Liver (tissue), 9 donors: ENCODE data around the gene STK24. TPM values are rescaled to one million over a fixed set of nuclear protein-coding genes. Genes with fewer than 3 reads are reported as not detected.

ENCODE experiments used
- DNase-seq: peaks from one replicate; pipeline ENCODE4 v3.0.0-alpha.2; 2017; ENCODE audit warnings: low spot score
- H3K27ac ChIP-seq, 2 donors: one replicate each; pipeline ENCODE4 v1.7.0; 2013; ENCODE audit warnings: inconsistent platforms in 2 of 2, low read length in 2 of 2, control low read depth in 1 of 2, low read depth in 1 of 2, mild to moderate bottlenecking in 1 of 2
- H3K27me3 ChIP-seq, 4 donors: one replicate each; pipeline versions ENCODE4 v1.6.1 to v1.7.0; 2013; ENCODE audit warnings: low read length in 3 of 4, inconsistent platforms in 1 of 4, mild to moderate bottlenecking in 1 of 4, moderate library complexity in 1 of 4; ENCODE audit not compliant: control insufficient read depth in 4 of 4, insufficient read depth in 4 of 4
- H3K36me3 ChIP-seq, 4 donors: one replicate each; pipeline versions ENCODE4 v1.6.1 to v1.7.0; 2013; ENCODE audit warnings: low read length in 3 of 4, mild to moderate bottlenecking in 3 of 4, low read depth in 1 of 4, moderate library complexity in 1 of 4; ENCODE audit not compliant: control insufficient read depth in 4 of 4, insufficient read depth in 3 of 4
- H3K4me1 ChIP-seq, 4 donors: one replicate each; pipeline versions ENCODE4 v1.6.1 to v1.7.0; 2013; ENCODE audit warnings: low read length in 3 of 4, mild to moderate bottlenecking in 3 of 4, moderate library complexity in 1 of 4; ENCODE audit not compliant: control insufficient read depth in 4 of 4, insufficient read depth in 4 of 4
- H3K4me3 ChIP-seq, 3 donors: one replicate each; pipeline versions ENCODE4 v1.6.1 to v1.7.0; 2013; ENCODE audit warnings: low read length in 3 of 3, control low read depth in 1 of 3, low read depth in 1 of 3, mild to moderate bottlenecking in 1 of 3
- H3K9ac ChIP-seq, 2 donors: one replicate each; pipeline ENCODE4 v1.7.0; 2013; ENCODE audit warnings: low read length in 2 of 2, mild to moderate bottlenecking in 2 of 2, moderate library complexity in 2 of 2, control low read depth in 1 of 2, low read depth in 1 of 2
- H3K9me3 ChIP-seq, 4 donors: one replicate each; pipeline versions ENCODE4 v1.6.1 to v1.7.0; 2013; ENCODE audit warnings: low read length in 3 of 4; ENCODE audit not compliant: control insufficient read depth in 4 of 4
- CTCF ChIP-seq: fragments of 150-350 bp; IDR thresholded peaks from 2 replicates; pipeline ENCODE4 v1.5.1; 2017; ENCODE audit warnings: improper control_type of control experiment, low read depth, low read length; ENCODE audit not compliant: missing input control
- EGR1 ChIP-seq, 2 donors: IDR thresholded peaks; 2 replicates each; pipeline ENCODE4 v1.6.1; 2016 to 2018; ENCODE audit warnings: antibody characterized with exemption in 2 of 2, low read depth in 2 of 2
- FOXA1 ChIP-seq: IDR thresholded peaks from 2 replicates; pipeline ENCODE4 v1.6.1; 2016; ENCODE audit warnings: antibody characterized with exemption
- FOXA2 ChIP-seq: IDR thresholded peaks from 2 replicates; pipeline ENCODE4 v1.6.1; 2016; ENCODE audit warnings: antibody characterized with exemption
- GABPA ChIP-seq, 2 donors: IDR thresholded peaks in 1 of 2; conservative IDR thresholded peaks in 1 of 2; 2 replicates each; pipeline ENCODE4 v1.6.1; 2016; ENCODE audit warnings: antibody characterized with exemption in 2 of 2, mild to moderate bottlenecking in 1 of 2, moderate library complexity in 1 of 2
- HNF4A ChIP-seq, 2 donors: conservative IDR thresholded peaks; 2 replicates each; pipeline ENCODE4 v1.6.1; 2016; ENCODE audit warnings: antibody characterized with exemption in 2 of 2, mild to moderate bottlenecking in 2 of 2
- HNF4G ChIP-seq: IDR thresholded peaks from 2 replicates; pipeline ENCODE4 v1.6.1; 2016; ENCODE audit warnings: antibody characterized with exemption
- JUND ChIP-seq, 2 donors: IDR thresholded peaks; 2 replicates each; pipeline ENCODE4 v1.6.1; 2016; ENCODE audit warnings: antibody characterized with exemption in 2 of 2
- MAX ChIP-seq: IDR thresholded peaks from 2 replicates; pipeline ENCODE4 v1.6.1; 2016; ENCODE audit warnings: antibody characterized with exemption
- NR2F2 ChIP-seq: IDR thresholded peaks from 2 replicates; pipeline ENCODE4 v1.6.1; 2016; ENCODE audit warnings: antibody characterized with exemption
- RAD21 ChIP-seq, 2 donors: IDR thresholded peaks; 2 replicates each; pipeline ENCODE4 v1.6.1; 2016; ENCODE audit warnings: antibody characterized with exemption in 2 of 2, mild to moderate bottlenecking in 2 of 2
- REST ChIP-seq: IDR thresholded peaks from 2 replicates; pipeline ENCODE4 v1.6.1; 2016; ENCODE audit warnings: antibody characterized with exemption, mild to moderate bottlenecking
- RXRA ChIP-seq, 2 donors: IDR thresholded peaks; 2 replicates each; pipeline ENCODE4 v1.6.1; 2017 to 2018; ENCODE audit warnings: antibody characterized with exemption in 2 of 2, mild to moderate bottlenecking in 1 of 2
- SP1 ChIP-seq: IDR thresholded peaks from 2 replicates; pipeline ENCODE4 v1.6.1; 2018; ENCODE audit warnings: antibody characterized with exemption, mild to moderate bottlenecking
- TAF1 ChIP-seq: conservative IDR thresholded peaks from 2 replicates; pipeline ENCODE4 v1.6.1; 2016; ENCODE audit warnings: antibody characterized with exemption, mild to moderate bottlenecking
- YY1 ChIP-seq: IDR thresholded peaks from 2 replicates; pipeline ENCODE4 v1.6.1; 2016; ENCODE audit warnings: antibody characterized with exemption, mild to moderate bottlenecking
- ZBTB33 ChIP-seq: IDR thresholded peaks from 2 replicates; pipeline ENCODE4 v1.6.1; 2016; ENCODE audit warnings: antibody characterized with exemption
- whole genome bisulfite sequencing: extraction: QIAGEN DNeasy Blood & Tissue Kit; methylation state at CpG from one replicate; pipeline ENCODE4 v1.1.7; 2013; 5-methylcytosine and 5-hydroxymethylcytosine counted together
- polyA plus RNA-seq, 2 donors: library from polyadenylated mRNA; stranded (reverse) in 1 of 2; unstranded in 1 of 2; fragments of 200-250 nt in 1 of 2; fragments of >200 nt in 1 of 2; fragmentation: Nextera tagmentation in 1 of 2; extraction: Ambion mirVana in 1 of 2; gene quantifications; one replicate each; pipeline versions ENCODE4 v1.2.1 to v1.2.3, GENCODE V29; 2013 to 2015
- total RNA-seq, 2 donors: library from RNA; depleted of rRNA; stranded (reverse); fragments of >200 nt; gene quantifications; one replicate each; pipeline ENCODE4 v1.2.3, GENCODE V29; 2014
- donor health status: healthy.
- donor health status: healthy.
- donor health status: healthy.
- donor health status: healthy.
- donor health status: healthy.

The STK24 gene
- total and polyA plus RNA-seq, 4 donors = 6.4 to 43.3 (median 14.9) TPM

- Histone ChIP-seq H3K4me3 (no peak overlapping the region), H3K27ac (peak overlapping the region; percentile 5 to 39)
These were observed 40.2 kb downstream of the STK24 start for GRCh38 chr13:98536729-98537128.

GRCh38 chr13:98535501-98536354 lies 41.2 kb downstream of the STK24 start:
- Histone ChIP-seq H3K27me3 (no peaks in the 10 kb centered on the region), H3K9me3 (no peaks in the 10 kb centered on the region), H3K27ac (peak overlapping the region; percentile 33 to 51), H3K4me3 (no peak overlapping the region), H3K36me3 (no peaks in the 10 kb centered on the region), H3K4me1 (peaks cover 10 to 19% (median 16%) of the 10 kb centered on the region in 4 donors), H3K9ac (peak overlapping the region in 1 of 2 donors; percentile 29)
- TF ChIP-seq RAD21 (IDR thresholded peaks at IDR 0.05) = peak in 1 of 2 donors; percentile 46
- TF ChIP-seq FOXA2 = no peak
- TF ChIP-seq RXRA (IDR thresholded peaks at IDR 0.05) = peak; percentile 28 to 44
- TF ChIP-seq HNF4A (conservative IDR thresholded peaks at IDR 0.05) = peak; percentile 34 to 47
- 40% methylated on average over 13 of the region's 13 CpGs for WGBS
- no peak for DNase-seq

More at GRCh38 chr13:98536729-98537128, 40.2 kb downstream of the STK24 start:
- Histone ChIP-seq H3K27me3 (no peaks in the 10 kb centered on the region), H3K4me1 (peaks cover 12 to 19% (median 18%) of the 10 kb centered on the region in 4 donors), H3K9ac (no peak overlapping the region), H3K36me3 (no peaks in the 10 kb centered on the region), H3K9me3 (no peaks in the 10 kb centered on the region)
- no peak for TF ChIP-seq HNF4A (conservative IDR thresholded peaks at IDR 0.05)
- no peak for TF ChIP-seq ZBTB33
- no peak for TF ChIP-seq MAX
- no peak for TF ChIP-seq GABPA (IDR thresholded peaks at IDR 0.05 in 1 of 2, conservative IDR thresholded peaks at IDR 0.05 in 1 of 2)
- no peak for TF ChIP-seq SP1
- no peak for TF ChIP-seq RXRA (IDR thresholded peaks at IDR 0.05)
- TF ChIP-seq FOXA1 = no peak
- no peak for TF ChIP-seq NR2F2
- no peak for TF ChIP-seq RAD21 (IDR thresholded peaks at IDR 0.05)
- no peak for TF ChIP-seq FOXA2
- TF ChIP-seq JUND (IDR thresholded peaks at IDR 0.05) = no peak
- 91% methylated on average over 14 of the region's 14 CpGs for WGBS
- no peak for DNase-seq

- no peaks in the 10 kb centered on the region for H3K27me3 ChIP-seq
- DNase-seq = no peak
- 83% methylated on average over 7 of the region's 7 CpGs for WGBS
These were observed 42.1 kb downstream of the STK24 start for GRCh38 chr13:98534821-98535220.

More at GRCh38 chr13:98534821-98535220, 42.1 kb downstream of the STK24 start:
- Histone ChIP-seq H3K27ac (no peak overlapping the region), H3K9me3 (no peaks in the 10 kb centered on the region), H3K36me3 (no peaks in the 10 kb centered on the region), H3K9ac (no peak overlapping the region), H3K4me3 (no peak overlapping the region), H3K4me1 (peaks cover 10 to 17% (median 16%) of the 10 kb centered on the region in 4 donors)
- TF ChIP-seq HNF4A (conservative IDR thresholded peaks at IDR 0.05) (no peak), RAD21 (IDR thresholded peaks at IDR 0.05) (no peak), GABPA (IDR thresholded peaks at IDR 0.05 in 1 of 2, conservative IDR thresholded peaks at IDR 0.05 in 1 of 2) (no peak), CTCF (no peak), ZBTB33 (no peak), NR2F2 (no peak), RXRA (IDR thresholded peaks at IDR 0.05) (no peak), HNF4G (no peak), YY1 (no peak), EGR1 (IDR thresholded peaks at IDR 0.05; ENCODE audit: low read depth in 2 of 2) (no peak), TAF1 (no peak), REST (no peak)
